ENCODE measurements around the gene C1orf52.

The C1orf52 gene

DNA sequence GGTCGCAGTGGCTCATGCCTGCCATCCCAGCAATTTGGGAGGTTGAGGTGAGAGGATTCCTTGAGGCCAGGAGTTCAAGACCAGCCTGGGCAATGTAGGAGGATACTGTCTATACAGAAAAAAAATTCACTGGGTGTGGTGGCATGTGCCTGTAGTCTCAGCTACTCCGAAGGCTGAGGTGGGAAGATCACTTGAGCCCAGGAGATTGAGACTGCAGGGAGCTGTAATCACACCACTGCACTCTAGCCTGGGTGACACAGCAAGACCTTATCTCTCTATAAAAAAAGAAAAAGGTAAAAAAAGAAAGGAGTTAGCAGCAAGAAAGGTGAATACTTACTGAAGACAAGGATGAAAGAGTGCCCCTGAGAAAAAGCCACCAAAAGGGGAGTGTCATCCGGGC, 40.7 kb upstream of the C1orf52 start:
- TF ChIP-seq, protein P1, sequence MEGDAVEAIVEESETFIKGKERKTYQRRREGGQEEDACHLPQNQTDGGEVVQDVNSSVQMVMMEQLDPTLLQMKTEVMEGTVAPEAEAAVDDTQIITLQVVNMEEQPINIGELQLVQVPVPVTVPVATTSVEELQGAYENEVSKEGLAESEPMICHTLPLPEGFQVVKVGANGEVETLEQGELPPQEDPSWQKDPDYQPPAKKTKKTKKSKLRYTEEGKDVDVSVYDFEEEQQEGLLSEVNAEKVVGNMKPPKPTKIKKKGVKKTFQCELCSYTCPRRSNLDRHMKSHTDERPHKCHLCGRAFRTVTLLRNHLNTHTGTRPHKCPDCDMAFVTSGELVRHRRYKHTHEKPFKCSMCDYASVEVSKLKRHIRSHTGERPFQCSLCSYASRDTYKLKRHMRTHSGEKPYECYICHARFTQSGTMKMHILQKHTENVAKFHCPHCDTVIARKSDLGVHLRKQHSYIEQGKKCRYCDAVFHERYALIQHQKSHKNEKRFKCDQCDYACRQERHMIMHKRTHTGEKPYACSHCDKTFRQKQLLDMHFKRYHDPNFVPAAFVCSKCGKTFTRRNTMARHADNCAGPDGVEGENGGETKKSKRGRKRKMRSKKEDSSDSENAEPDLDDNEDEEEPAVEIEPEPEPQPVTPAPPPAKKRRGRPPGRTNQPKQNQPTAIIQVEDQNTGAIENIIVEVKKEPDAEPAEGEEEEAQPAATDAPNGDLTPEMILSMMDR (IDR thresholded peaks at IDR 0.05), result no peak

DNA sequence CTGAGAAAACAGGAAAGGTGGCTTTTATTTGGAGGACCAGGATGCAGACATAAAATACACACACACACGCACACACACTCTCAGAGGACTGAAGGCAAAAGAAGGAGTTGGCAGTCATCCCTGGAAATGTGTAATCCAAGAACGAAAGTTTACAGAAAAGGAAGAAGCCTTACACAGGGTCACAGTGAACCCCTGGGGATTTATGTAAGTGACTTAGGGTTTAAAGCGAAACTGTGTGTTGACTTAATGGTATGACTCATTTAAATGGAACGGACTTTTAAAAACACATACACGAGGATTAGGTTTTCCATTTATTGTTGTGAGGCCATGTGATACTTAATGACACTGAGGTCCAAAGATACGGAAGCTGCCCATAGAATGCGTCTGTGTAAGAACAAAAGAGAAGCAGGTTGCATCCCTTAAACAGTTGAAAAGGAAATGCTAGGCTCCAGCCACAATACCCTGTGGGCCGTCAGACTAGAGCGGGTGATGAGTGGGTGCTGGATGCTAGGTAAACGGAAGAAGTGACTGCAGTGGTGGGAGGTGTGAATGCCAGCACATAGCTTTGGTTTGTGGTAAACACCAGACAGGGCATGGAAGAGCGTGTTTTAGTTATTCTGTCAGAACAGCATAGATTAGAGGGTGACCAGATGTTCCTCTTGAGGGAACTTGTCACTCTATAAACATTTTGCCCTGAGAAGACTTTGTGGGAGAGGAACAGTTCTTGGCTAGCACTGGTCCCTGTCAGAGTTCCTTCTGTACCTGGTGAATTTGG, 38.6 kb upstream of the C1orf52 start:
- TF ChIP-seq, protein P1 (IDR thresholded peaks at IDR 0.05), result no peak
- peak overlapping the region in 1 of 2 donors; percentile 7 for H3K4me3 ChIP-seq
- H3K27me3 ChIP-seq, result no peaks in the 10 kb centered on the region
- peak in 1 of 2 donors; percentile 45 for DNase-seq
- no peaks in the 10 kb centered on the region for H3K9me3 ChIP-seq
- peaks cover 0 to 23% (median 16%) of the 10 kb centered on the region in 4 donors for H3K4me1 ChIP-seq
- intact Hi-C loops (cut with DNase I; ENCODE audit: low total_unique reads), result no loop called here
- H3K36me3 ChIP-seq, result no peaks in the 10 kb centered on the region
- H3K27ac ChIP-seq, result peak overlapping the region; percentile 27 to 66

More for the DNA sequence above, 40.7 kb upstream of the C1orf52 start:
- H3K4me1 ChIP-seq, result peaks cover 0 to 23% (median 16%) of the 10 kb centered on the region in 4 donors
- DNase-seq, result no peak
- no peaks in the 10 kb centered on the region for H3K9me3 ChIP-seq
- no peak overlapping the region for H3K27ac ChIP-seq
- H3K27me3 ChIP-seq, result no peaks in the 10 kb centered on the region
- H3K4me3 ChIP-seq, result no peak overlapping the region
- intact Hi-C loops (cut with DNase I; ENCODE audit: low total_unique reads), result loop anchor here (10.0 kb wide), 1 partner anchor 205 kb away; no protein-coding TSS in a partner anchor
- no peaks in the 10 kb centered on the region for H3K36me3 ChIP-seq

DNA sequence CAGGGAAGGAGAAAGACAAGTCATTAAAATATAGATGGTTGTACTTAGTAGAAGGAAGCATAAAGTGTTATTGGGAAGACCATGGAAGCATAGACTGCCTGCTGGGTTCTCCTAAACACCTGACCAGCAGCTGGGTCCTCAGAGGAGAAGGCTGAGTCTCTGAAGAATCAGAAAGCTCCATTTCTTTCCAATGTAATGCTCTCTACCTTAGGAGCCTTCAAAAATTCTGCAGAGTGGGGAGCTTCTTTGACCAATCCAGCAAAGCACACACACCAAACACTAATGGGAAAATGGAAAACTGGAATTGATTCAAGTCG, 38.0 kb upstream of the C1orf52 start:
- Histone ChIP-seq H3K27me3 (no peaks in the 10 kb centered on the region), H3K36me3 (no peaks in the 10 kb centered on the region), H3K4me1 (peaks cover 0 to 23% (median 16%) of the 10 kb centered on the region in 4 donors), H3K4me3 (peak overlapping the region in 1 of 2 donors; percentile 7), H3K9me3 (no peaks in the 10 kb centered on the region), H3K27ac (peak overlapping the region; percentile 27 to 66)
- intact Hi-C loops (cut with DNase I; ENCODE audit: low total_unique reads), result no loop called here
- no peak for DNase-seq
- TF ChIP-seq, protein P1 (IDR thresholded peaks at IDR 0.05), result no peak

DNA sequence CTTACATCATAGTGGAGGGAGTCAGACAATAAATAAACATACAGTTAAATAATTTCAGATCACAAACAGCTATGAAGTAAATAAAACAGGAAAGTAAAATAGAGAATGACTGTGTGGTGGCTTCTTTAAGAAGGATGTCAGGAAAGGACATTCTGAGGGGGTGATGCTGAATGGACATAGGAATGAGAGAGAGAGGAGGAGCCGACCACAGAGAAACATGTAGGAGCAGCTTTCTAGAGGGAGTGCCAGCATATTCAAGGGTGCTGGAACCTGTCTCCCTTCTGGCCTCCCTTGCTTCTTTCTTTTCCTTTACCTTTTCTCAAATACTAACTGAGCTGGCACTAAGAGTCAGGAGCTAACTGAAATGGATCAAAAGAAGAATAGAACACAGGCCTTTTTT, 37.5 kb upstream of the C1orf52 start:
- Histone ChIP-seq H3K36me3 (no peaks in the 10 kb centered on the region), H3K9me3 (no peaks in the 10 kb centered on the region), H3K4me1 (peaks cover 0 to 23% (median 16%) of the 10 kb centered on the region in 4 donors), H3K4me3 (no peak overlapping the region), H3K27me3 (no peaks in the 10 kb centered on the region), H3K27ac (peak overlapping the region; percentile 27 to 66)
- intact Hi-C loops (cut with DNase I; ENCODE audit: low total_unique reads), result no loop called here
- DNase-seq, result no peak
- TF ChIP-seq, protein P1 (IDR thresholded peaks at IDR 0.05), result no peak

DNA sequence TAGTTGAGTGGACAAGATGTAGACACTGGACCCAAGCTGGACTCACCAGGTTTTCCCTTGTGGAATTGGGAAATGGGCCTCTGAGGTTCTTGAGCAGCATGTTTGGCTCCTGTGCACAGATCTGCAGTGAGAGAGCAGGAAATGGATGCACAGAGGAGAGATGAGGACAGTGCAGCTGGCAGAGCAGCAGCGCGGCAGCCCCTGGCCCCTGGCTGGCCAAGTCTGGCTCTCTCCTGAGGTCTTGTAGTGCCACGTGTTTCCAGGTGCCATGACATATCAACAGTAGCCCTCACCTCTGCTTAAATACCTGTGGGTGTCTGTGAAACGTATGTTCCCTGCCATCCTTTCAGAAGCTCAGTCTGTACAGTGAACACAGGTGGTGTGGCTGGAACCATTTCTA, 36.2 kb upstream of the C1orf52 start:
- intact Hi-C loops (cut with DNase I; ENCODE audit: low total_unique reads), result no loop called here
- TF ChIP-seq, protein P1 (IDR thresholded peaks at IDR 0.05), result no peak
- Histone ChIP-seq H3K9me3 (no peaks in the 10 kb centered on the region), H3K4me1 (peaks cover 0 to 23% (median 16%) of the 10 kb centered on the region in 4 donors), H3K27me3 (no peaks in the 10 kb centered on the region), H3K27ac (no peak overlapping the region), H3K4me3 (no peak overlapping the region), H3K36me3 (no peaks in the 10 kb centered on the region)
- DNase-seq, result no peak

Measured in tibial artery (tissue), 4 donors.